Loucy (cell line): Measurements from ENCODE around the gene KNDC1.

Source experiments
- EZH2phosphoT487 ChIP-seq: fragments of 200-600 bp; IDR thresholded peaks from 2 replicates; pipeline ENCODE4 v1.6.1; 2018; ENCODE audit warnings: antibody characterized with exemption, mild to moderate bottlenecking, moderate library complexity, borderline replicate concordance
- TF ChIP-seq, protein P1 (sequence below): fragments of 200-600 bp; sonication (generic); conservative IDR thresholded peaks from 2 replicates; pipeline ENCODE4 v1.5.1; 2014; ENCODE audit warnings: mild to moderate bottlenecking, antibody characterized with exemption, low read length

DNA sequence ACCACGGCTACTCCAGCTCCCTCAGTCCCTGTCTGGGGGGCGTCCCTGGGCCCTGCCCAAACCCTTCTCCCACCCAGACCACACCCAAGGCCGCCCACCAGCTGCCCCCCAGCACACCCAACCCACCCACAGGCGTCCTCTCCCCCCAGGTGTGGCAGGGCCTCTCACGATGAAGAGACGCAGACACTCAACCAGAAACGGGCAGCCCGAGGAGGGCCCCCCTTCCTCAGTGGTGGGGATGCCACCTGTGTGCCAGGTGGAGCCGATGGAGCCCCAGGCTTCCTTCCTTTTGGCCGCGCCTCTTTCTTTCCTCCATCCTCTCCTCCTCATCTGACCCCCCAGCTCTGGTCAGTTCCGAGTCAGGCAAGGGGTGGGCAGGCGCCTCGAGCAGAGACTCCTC, 43.6 kb upstream of the KNDC1 start:
- TF ChIP-seq, protein P1, sequence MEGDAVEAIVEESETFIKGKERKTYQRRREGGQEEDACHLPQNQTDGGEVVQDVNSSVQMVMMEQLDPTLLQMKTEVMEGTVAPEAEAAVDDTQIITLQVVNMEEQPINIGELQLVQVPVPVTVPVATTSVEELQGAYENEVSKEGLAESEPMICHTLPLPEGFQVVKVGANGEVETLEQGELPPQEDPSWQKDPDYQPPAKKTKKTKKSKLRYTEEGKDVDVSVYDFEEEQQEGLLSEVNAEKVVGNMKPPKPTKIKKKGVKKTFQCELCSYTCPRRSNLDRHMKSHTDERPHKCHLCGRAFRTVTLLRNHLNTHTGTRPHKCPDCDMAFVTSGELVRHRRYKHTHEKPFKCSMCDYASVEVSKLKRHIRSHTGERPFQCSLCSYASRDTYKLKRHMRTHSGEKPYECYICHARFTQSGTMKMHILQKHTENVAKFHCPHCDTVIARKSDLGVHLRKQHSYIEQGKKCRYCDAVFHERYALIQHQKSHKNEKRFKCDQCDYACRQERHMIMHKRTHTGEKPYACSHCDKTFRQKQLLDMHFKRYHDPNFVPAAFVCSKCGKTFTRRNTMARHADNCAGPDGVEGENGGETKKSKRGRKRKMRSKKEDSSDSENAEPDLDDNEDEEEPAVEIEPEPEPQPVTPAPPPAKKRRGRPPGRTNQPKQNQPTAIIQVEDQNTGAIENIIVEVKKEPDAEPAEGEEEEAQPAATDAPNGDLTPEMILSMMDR, result no peak
- no peak for TF ChIP-seq EZH2phosphoT487
